NT2/D1 (cell line): ENCODE measurements around the gene PRICKLE1.

Source experiments
- DNase-seq: peaks from one replicate; pipeline ENCODE4 v3.0.0-alpha.2; 2011; ENCODE audit warnings: low read depth, low spot score
- H3K27me3 ChIP-seq: 2 replicates; pipeline ENCODE4 v1.6.0; 2011; ENCODE audit warnings: mild to moderate bottlenecking; ENCODE audit not compliant: insufficient read length, insufficient read depth
- H3K36me3 ChIP-seq: 2 replicates; pipeline ENCODE4 v1.6.1; 2011; ENCODE audit warnings: mild to moderate bottlenecking, low read length, mixed read lengths; ENCODE audit not compliant: insufficient read depth, insufficient read length
- H3K4me1 ChIP-seq: 2 replicates; pipeline ENCODE4 v1.5.1; 2011; ENCODE audit not compliant: insufficient read depth, insufficient read length
- H3K4me3 ChIP-seq: 2 replicates; pipeline ENCODE4 v1.5.1; 2011; ENCODE audit warnings: low read depth; ENCODE audit not compliant: insufficient read length
- H3K9ac ChIP-seq: 2 replicates; pipeline ENCODE4 v1.6.0; 2011; ENCODE audit warnings: low read depth; ENCODE audit not compliant: insufficient read length
- H3K9me3 ChIP-seq: 2 replicates; pipeline ENCODE4 v1.5.1; 2011; ENCODE audit warnings: mild to moderate bottlenecking, low read length; ENCODE audit not compliant: insufficient read depth
- SUZ12 ChIP-seq: IDR thresholded peaks from 2 replicates; pipeline ENCODE4 v1.6.1; 2011; ENCODE audit not compliant: insufficient read length, insufficient read depth; ENCODE audit errors: extremely low read depth
- YY1 ChIP-seq: IDR thresholded peaks from 2 replicates; pipeline ENCODE4 v1.6.1; 2011; ENCODE audit not compliant: insufficient read length, insufficient read depth
- ZNF274 ChIP-seq: IDR thresholded peaks from 2 replicates; pipeline ENCODE4 v1.6.1; 2011; ENCODE audit warnings: mild to moderate bottlenecking, low read depth, low read length

The PRICKLE1 gene

GRCh38 chr12:42583016-42583415 lies 6.5 kb downstream of the PRICKLE1 start:
- no peaks in the 10 kb centered on the region for H3K4me1 ChIP-seq
- DNase-seq: no peak
- peaks cover 2% of the 10 kb centered on the region for H3K36me3 ChIP-seq
- peaks cover 13% of the 10 kb centered on the region for H3K27me3 ChIP-seq
- H3K9ac ChIP-seq: no peak overlapping the region
- TF ChIP-seq ZNF274: no peak
- TF ChIP-seq SUZ12: no peak
- no peak for TF ChIP-seq YY1
- H3K9me3 ChIP-seq: no peaks in the 10 kb centered on the region
- H3K4me3 ChIP-seq: no peak overlapping the region

- Histone ChIP-seq H3K27me3 (peaks cover 8% of the 10 kb centered on the region), H3K4me1 (no peaks in the 10 kb centered on the region), H3K4me3 (no peak overlapping the region), H3K9me3 (no peaks in the 10 kb centered on the region), H3K36me3 (peaks cover 2% of the 10 kb centered on the region), H3K9ac (no peak overlapping the region)
- no peak for DNase-seq
- no peak for TF ChIP-seq YY1
- no peak for TF ChIP-seq ZNF274
These were observed 7.0 kb downstream of the PRICKLE1 start for GRCh38 chr12:42582498-42582897.

GRCh38 chr12:42582050-42582449 lies 7.5 kb downstream of the PRICKLE1 start:
- Histone ChIP-seq H3K9me3 (no peaks in the 10 kb centered on the region), H3K27me3 (peaks cover 3% of the 10 kb centered on the region), H3K36me3 (peaks cover 2% of the 10 kb centered on the region), H3K4me3 (no peak overlapping the region), H3K9ac (no peak overlapping the region), H3K4me1 (no peaks in the 10 kb centered on the region)
- no peak for DNase-seq
- TF ChIP-seq YY1 (no peak), ZNF274 (no peak), SUZ12 (no peak)

- Histone ChIP-seq H3K9me3 (no peaks in the 10 kb centered on the region), H3K4me3 (no peak overlapping the region), H3K9ac (no peak overlapping the region), H3K27me3 (no peaks in the 10 kb centered on the region), H3K4me1 (no peaks in the 10 kb centered on the region), H3K36me3 (no peaks in the 10 kb centered on the region)
- DNase-seq: no peak
- no peak for TF ChIP-seq YY1
- no peak for TF ChIP-seq SUZ12
- no peak for TF ChIP-seq ZNF274
These were observed 13.2 kb downstream of the PRICKLE1 start for GRCh38 chr12:42576374-42576773.

GRCh38 chr12:42575717-42576116 lies 13.8 kb downstream of the PRICKLE1 start:
- Histone ChIP-seq H3K9me3 (no peaks in the 10 kb centered on the region), H3K4me3 (no peak overlapping the region), H3K9ac (no peak overlapping the region), H3K27me3 (no peaks in the 10 kb centered on the region), H3K36me3 (no peaks in the 10 kb centered on the region), H3K4me1 (no peaks in the 10 kb centered on the region)
- DNase-seq: no peak
- no peak for TF ChIP-seq YY1
- no peak for TF ChIP-seq ZNF274
- no peak for TF ChIP-seq SUZ12

- no peak for DNase-seq
- no peak overlapping the region for H3K4me3 ChIP-seq
- no peaks in the 10 kb centered on the region for H3K36me3 ChIP-seq
- no peaks in the 10 kb centered on the region for H3K4me1 ChIP-seq
- no peaks in the 10 kb centered on the region for H3K9me3 ChIP-seq
- no peak overlapping the region for H3K9ac ChIP-seq
- TF ChIP-seq ZNF274 (no peak), SUZ12 (no peak), YY1 (no peak)
- H3K27me3 ChIP-seq: no peaks in the 10 kb centered on the region
These were observed 14.7 kb downstream of the PRICKLE1 start for GRCh38 chr12:42574851-42575266.

- Histone ChIP-seq H3K9ac (no peak overlapping the region), H3K4me1 (no peaks in the 10 kb centered on the region), H3K36me3 (no peaks in the 10 kb centered on the region), H3K9me3 (no peaks in the 10 kb centered on the region), H3K4me3 (no peak overlapping the region), H3K27me3 (peaks cover 6% of the 10 kb centered on the region)
- TF ChIP-seq YY1: no peak
- TF ChIP-seq ZNF274: no peak
- no peak for TF ChIP-seq SUZ12
- no peak for DNase-seq
These were observed 18.1 kb downstream of the PRICKLE1 start for GRCh38 chr12:42571327-42572009.
